GM12892 (cell line): ENCODE results near the gene AP3B1. TPM values are rescaled to one million over a fixed set of nuclear protein-coding genes. Genes with fewer than 3 reads are reported as not detected.

Experiments used
- DNase-seq: peaks from one replicate; pipeline ENCODE4 v3.0.0; 2011; ENCODE audit not compliant: insufficient read length
- FAIRE-seq: peaks from 2 replicates; lab custom pipeline; 2011; peaks lifted over from hg19 to GRCh38; lab: Jason Lieb, UNC
- POLR2A ChIP-seq: IDR thresholded peaks from 2 replicates; pipeline ENCODE4 v1.6.1; 2011; ENCODE audit warnings: low read depth, low read length, control low read depth
- POLR2AphosphoS5 ChIP-seq: IDR thresholded peaks from 2 replicates; pipeline ENCODE4 v1.6.1; 2011; ENCODE audit warnings: low read depth, low read length, control low read depth
- TAF1 ChIP-seq: IDR thresholded peaks from 2 replicates; pipeline ENCODE4 v1.6.1; 2011; ENCODE audit warnings: low read depth, mild to moderate bottlenecking, control low read depth, low read length, borderline replicate concordance
- polyA plus RNA-seq: library from polyadenylated mRNA; unstranded; fragments of >200 nt; gene quantifications from one replicate; pipeline ENCODE4 v1.2.1, GENCODE V29; 2012; ENCODE audit warnings: missing spikeins, inconsistent platforms; ENCODE audit not compliant: missing spikeins

Gene AP3B1
- 30.0 TPM for polyA plus RNA-seq

GRCh38 chr5:78294248-78295034 is at the start of gene AP3B1:
Gene AP3B1 (minus strand): TSS chr5:78294698. CDS start chr5:78294579, 119 bp downstream.
- peak; percentile 100 for FAIRE-seq
- TF ChIP-seq POLR2A (peak; percentile 83), TAF1 (peak; percentile 42; the same call in 1 of the 2 replicates), POLR2AphosphoS5 (peak; percentile 72)

GRCh38 chr5:78341440-78341839 is 46.9 kb upstream of the AP3B1 start:
- DNase-seq (no peak), FAIRE-seq (no peak)
- no peak for TF ChIP-seq POLR2A
- TF ChIP-seq POLR2AphosphoS5: no peak
- TF ChIP-seq TAF1: no peak

More at GRCh38 chr5:78294248-78295034, at the start of gene AP3B1:
- peak; percentile 86 for DNase-seq

GRCh38 chr5:78339617-78340436 is 45.3 kb upstream of the AP3B1 start:
- no peak for TF ChIP-seq TAF1
- FAIRE-seq: no peak
- no peak for DNase-seq

GRCh38 chr5:78336698-78337097 is 42.2 kb upstream of the AP3B1 start:
- no peak for DNase-seq
- TF ChIP-seq POLR2A: no peak
- TF ChIP-seq TAF1: no peak
- FAIRE-seq: no peak

GRCh38 chr5:78335976-78336375 is 41.5 kb upstream of the AP3B1 start:
- TF ChIP-seq POLR2AphosphoS5 (no peak), TAF1 (no peak), POLR2A (no peak)
- no peak for FAIRE-seq
- DNase-seq: no peak

GRCh38 chr5:78334811-78335210 is 40.3 kb upstream of the AP3B1 start:
- FAIRE-seq (no peak), DNase-seq (no peak)
- TF ChIP-seq POLR2AphosphoS5 (no peak), TAF1 (no peak), POLR2A (no peak)

GRCh38 chr5:78331523-78332080 is 37.1 kb upstream of the AP3B1 start:
- FAIRE-seq (no peak), DNase-seq (no peak)
- TF ChIP-seq TAF1 (no peak), POLR2A (no peak), POLR2AphosphoS5 (no peak)

GRCh38 chr5:78328585-78329173 is 34.2 kb upstream of the AP3B1 start:
- FAIRE-seq: no peak
- TF ChIP-seq TAF1: no peak
- no peak for TF ChIP-seq POLR2AphosphoS5
- no peak for TF ChIP-seq POLR2A
- DNase-seq: no peak

GRCh38 chr5:78327761-78328510 is 33.4 kb upstream of the AP3B1 start:
- peak; percentile 60 for FAIRE-seq
- TF ChIP-seq POLR2A (no peak), TAF1 (no peak), POLR2AphosphoS5 (no peak)
- DNase-seq: no peak

GRCh38 chr5:78326930-78327329 is 32.4 kb upstream of the AP3B1 start:
- DNase-seq (no peak), FAIRE-seq (no peak)
- no peak for TF ChIP-seq POLR2AphosphoS5
- TF ChIP-seq TAF1: no peak
- no peak for TF ChIP-seq POLR2A

GRCh38 chr5:78323241-78323640 is 28.7 kb upstream of the AP3B1 start:
- TF ChIP-seq POLR2A: no peak
- no peak for TF ChIP-seq TAF1
- TF ChIP-seq POLR2AphosphoS5: no peak
- FAIRE-seq: no peak
- DNase-seq: no peak

- no peak for DNase-seq
- FAIRE-seq: no peak
- TF ChIP-seq POLR2A: no peak
- TF ChIP-seq TAF1: no peak
- no peak for TF ChIP-seq POLR2AphosphoS5
These were observed 25.9 kb upstream of the AP3B1 start for GRCh38 chr5:78320401-78320800.
